GM23338 (cell line): ENCODE results near the gene DBT. TPM values are rescaled to one million over a fixed set of nuclear protein-coding genes. Genes with fewer than 3 reads are reported as not detected.

Experiments
- ATAC-seq: fragments of 200-7000 bp; cut with Tn5 transposase; 3 replicates; pipeline ENCODE4 v1.9.1; 2020
- DNase-seq: peaks from one replicate; pipeline ENCODE4 v3.0.0-alpha.2; 2015; ENCODE audit warnings: low spot score
- H2AFZ ChIP-seq: fragments of 200-600 bp; sonication (generic); 2 replicates; pipeline ENCODE4 v1.8.0; 2016; ENCODE audit warnings: antibody characterized with exemption, mild to moderate bottlenecking, moderate library complexity
- H3F3A ChIP-seq: fragments of 200-600 bp; sonication (generic); replicated peaks from 2 replicates; pipeline ENCODE4 v1.8.0; 2017; ENCODE audit warnings: antibody characterized with exemption, mixed run types, low read depth
- H3K27ac ChIP-seq: fragments of 200-600 bp; sonication (generic); 2 replicates; pipeline ENCODE4 v1.6.1; 2016; ENCODE audit warnings: low read depth
- H3K27me3 ChIP-seq: fragments of 200-600 bp; sonication (generic); 2 replicates; pipeline ENCODE4 v1.8.0; 2016; ENCODE audit warnings: mild to moderate bottlenecking, mixed run types, moderate library complexity; ENCODE audit not compliant: insufficient read depth
- H3K36me3 ChIP-seq: fragments of 200-600 bp; sonication (generic); 2 replicates; pipeline ENCODE4 v1.8.0; 2016; ENCODE audit warnings: mild to moderate bottlenecking; ENCODE audit not compliant: insufficient read depth
- H3K4me1 ChIP-seq: fragments of 200-600 bp; sonication (generic); 2 replicates; pipeline ENCODE4 v1.8.0; 2016; ENCODE audit warnings: mild to moderate bottlenecking, moderate library complexity; ENCODE audit not compliant: insufficient read depth
- H3K4me2 ChIP-seq: fragments of 200-600 bp; sonication (generic); 2 replicates; pipeline ENCODE4 v1.7.1; 2017; ENCODE audit warnings: mixed run types
- H3K4me3 ChIP-seq: fragments of 200-600 bp; sonication (generic); 2 replicates; pipeline ENCODE4 v1.6.1; 2016; ENCODE audit warnings: mixed run types
- H3K79me2 ChIP-seq: fragments of 200-600 bp; sonication (generic); replicated peaks from 2 replicates; pipeline ENCODE4 v1.8.0; 2017; ENCODE audit warnings: mild to moderate bottlenecking; ENCODE audit not compliant: insufficient read depth
- H3K9me2 ChIP-seq: fragments of 200-600 bp; sonication (generic); 2 replicates; pipeline ENCODE4 v1.8.0; 2017; ENCODE audit not compliant: insufficient read depth
- H4K20me1 ChIP-seq: fragments of 200-600 bp; sonication (generic); replicated peaks from 2 replicates; pipeline ENCODE4 v1.8.0; 2017; ENCODE audit warnings: mild to moderate bottlenecking; ENCODE audit not compliant: insufficient read depth
- H3K27ac Mint-ChIP-seq: 2 replicates; pipeline ENCODE4 v1.8.0; 2020; ENCODE audit warnings: inconsistent platforms, mild to moderate bottlenecking, moderate library complexity, mixed read lengths
- H3K27me3 Mint-ChIP-seq: 3 replicates; pipeline ENCODE4 v1.8.0; 2022; ENCODE audit warnings: low read depth, mild to moderate bottlenecking, moderate library complexity, mixed read lengths, inconsistent platforms; ENCODE audit not compliant: insufficient read depth, poor library complexity
- H3K36me3 Mint-ChIP-seq: 3 replicates; pipeline ENCODE4 v1.8.0; 2021; ENCODE audit warnings: low read depth, mild to moderate bottlenecking, inconsistent platforms, moderate library complexity, mixed read lengths
- H3K4me1 Mint-ChIP-seq: 3 replicates; pipeline ENCODE4 v1.8.0; 2020; ENCODE audit warnings: mild to moderate bottlenecking, inconsistent platforms, mixed read lengths
- H3K4me3 Mint-ChIP-seq: 3 replicates; pipeline ENCODE4 v1.8.0; 2021; ENCODE audit warnings: moderate library complexity, mild to moderate bottlenecking, inconsistent platforms, mixed read lengths
- H3K9me3 Mint-ChIP-seq: 3 replicates; pipeline ENCODE4 v1.8.0; 2020; ENCODE audit warnings: moderate library complexity, mild to moderate bottlenecking, inconsistent platforms, mixed read lengths
- CREB1 ChIP-seq: fragments of 250-450 bp; sonication (Bioruptor Pico); IDR thresholded peaks from 2 replicates; pipeline ENCODE4 v1.5.0; 2020; ENCODE audit warnings: low read depth, mild to moderate bottlenecking, moderate library complexity
- CTCF ChIP-seq, 2 experiments: fragments of 200-600 bp in 1 of 2; sonication (generic) in 1 of 2; conservative IDR thresholded peaks; 2 replicates each; pipeline versions ENCODE4 v1.5.1 to v1.6.1; 2016 to 2017; ENCODE audit warnings: antibody characterized with exemption in 2 of 2, low read depth in 2 of 2, mild to moderate bottlenecking in 2 of 2, moderate library complexity in 1 of 2
- ETS1 ChIP-seq: IDR thresholded peaks from 2 replicates; pipeline ENCODE4 v1.6.1; 2016; ENCODE audit warnings: antibody characterized with exemption
- EZH2 ChIP-seq: fragments of 200-600 bp; sonication (generic); IDR thresholded peaks from one replicate; pipeline ENCODE4 v1.8.0; 2017; ENCODE audit warnings: antibody characterized with exemption, mild to moderate bottlenecking, low read depth; ENCODE audit not compliant: unreplicated experiment
- EZH2phosphoT487 ChIP-seq: fragments of 200-600 bp; sonication (generic); IDR thresholded peaks from one replicate; pipeline ENCODE4 v1.8.1; 2018; ENCODE audit warnings: antibody characterized with exemption; ENCODE audit not compliant: unreplicated experiment
- JUNB ChIP-seq: IDR thresholded peaks from one replicate; pipeline ENCODE4 v1.6.1; 2016; ENCODE audit warnings: antibody characterized with exemption; ENCODE audit not compliant: unreplicated experiment
- NANOG ChIP-seq: IDR thresholded peaks from 2 replicates; pipeline ENCODE4 v1.6.1; 2016; ENCODE audit warnings: antibody characterized with exemption, borderline replicate concordance
- POLR2AphosphoS5 ChIP-seq: IDR thresholded peaks from 2 replicates; pipeline ENCODE4 v1.6.1; 2016; ENCODE audit warnings: antibody characterized with exemption, low read depth
- REST ChIP-seq: IDR thresholded peaks from one replicate; pipeline ENCODE4 v1.6.1; 2018; ENCODE audit warnings: antibody characterized with exemption; ENCODE audit not compliant: unreplicated experiment
- STAT1 ChIP-seq: IDR thresholded peaks from one replicate; pipeline ENCODE4 v1.6.1; 2016; ENCODE audit warnings: antibody characterized with exemption; ENCODE audit not compliant: unreplicated experiment
- ZNF114 ChIP-seq: fragments of 250-450 bp; sonication (Bioruptor Pico); IDR thresholded peaks from 2 replicates; pipeline ENCODE4 v1.5.0; 2020; ENCODE audit warnings: mild to moderate bottlenecking, moderate library complexity
- ZNF331 ChIP-seq: fragments of 250-450 bp; sonication (Bioruptor Pico); IDR thresholded peaks from 2 replicates; pipeline ENCODE4 v1.5.0; 2020; ENCODE audit warnings: low read depth, mild to moderate bottlenecking, moderate library complexity
- polyA plus RNA-seq: library from polyadenylated mRNA; unstranded; fragments of >200 nt; fragmentation: Nextera tagmentation; extraction: Ambion mirVana; gene quantifications from 2 replicates; pipeline ENCODE4 v1.2.1, GENCODE V29; 2016
- total RNA-seq: library from RNA; depleted of rRNA; stranded (reverse); fragments of >200 nt; shearing (Covaris generic); gene quantifications from 2 replicates; pipeline ENCODE4 v1.2.3, GENCODE V29; 2014

DBT gene
- total and polyA plus RNA-seq, 2 experiments from 2014 or later = 8.1 to 14.7 TPM

GRCh38 chr1:100279358-100279923 lies 29.8 kb upstream of the DBT start (continued):
- TF ChIP-seq CTCF (conservative IDR thresholded peaks at IDR 0.05; ENCODE audit: low read depth in 2 of 2) (no peak), CREB1 (CRISPR knock-in tag) (no peak), ETS1 (no peak), ZNF114 (CRISPR knock-in tag) (no peak), REST (no peak), STAT1 (no peak), ZNF331 (no peak), POLR2AphosphoS5 (no peak), EZH2phosphoT487 (no peak), JUNB (no peak)

- Histone ChIP-seq H3K27me3 (no peaks in the 10 kb centered on the region), H3F3A (no peaks in the 10 kb centered on the region), H3K79me2 (0 out of 2 replicates have a peak, but pooled peaks cover 5% of the 10 kb centered on the region), H2AFZ (no peak overlapping the region), H3K4me2 (no peak overlapping the region), H3K36me3 (peaks cover 52% of the 10 kb centered on the region), H3K4me1 (no peaks in the 10 kb centered on the region), H3K4me3 (no peak overlapping the region), H3K27ac (no peak overlapping the region), H4K20me1 (peaks cover 3% of the 10 kb centered on the region; the same call in 1 of the 2 replicates), H3K9me2 (no peaks in the 10 kb centered on the region)
- H3K9me3 Mint-ChIP-seq = no peaks in the 10 kb centered on the region
- H3K27me3 Mint-ChIP-seq = peaks cover 2% of the 10 kb centered on the region
- ATAC-seq (no peak), DNase-seq (no peak)
- no peak overlapping the region for H3K4me3 Mint-ChIP-seq
- H3K27ac Mint-ChIP-seq = no peak overlapping the region
- no peaks in the 10 kb centered on the region for H3K4me1 Mint-ChIP-seq
- no peak for TF ChIP-seq CTCF (conservative IDR thresholded peaks at IDR 0.05; ENCODE audit: low read depth in 2 of 2)
- no peak for TF ChIP-seq ZNF114 (CRISPR knock-in tag)
- TF ChIP-seq ZNF331 = no peak
- no peak for TF ChIP-seq NANOG
- TF ChIP-seq EZH2 = no peak
- peaks cover 64% of the 10 kb centered on the region for H3K36me3 Mint-ChIP-seq
Observed at GRCh38 chr1:100277866-100278265, 28.2 kb upstream of the DBT start.
